T-cell (primary cell): ENCODE results near the gene SPHK1. TPM values are rescaled to one million over a fixed set of nuclear protein-coding genes. Genes with fewer than 3 reads are reported as not detected.
A peak's percentile ranks its signal among the peaks of the same experiment; 100 is the strongest.

ENCODE experiments used
- ATAC-seq, 4 experiments: fragments of 200-7000 bp in 3 of 4; fragments of 150-1000 bp in 1 of 4; cut with Tn5 transposase; replicated peaks in 1 of 4; 1 replicate in 3 of 4; 2 replicates in 1 of 4; pipeline ENCODE4 v1.10.0; 2021; ENCODE audit warnings: moderate library complexity in 3 of 4, mild to moderate bottlenecking in 2 of 4, moderate number of reproducible peaks in 1 of 4
- CTCF ChIA-PET, 2 donors: fragments of 300-600 bp; sonication (Branson Sonifier 250); formaldehyde crosslinking; loops; one replicate each; lab custom pipeline; 2022; ENCODE audit warnings: antibody characterized with exemption in 2 of 2; lab: Charles Lee
- POLR2A ChIA-PET, 2 donors: fragments of 300-600 bp; sonication (Branson Sonifier 250); formaldehyde crosslinking; loops; one replicate each; lab custom pipeline; 2022; ENCODE audit warnings: antibody characterized with exemption in 2 of 2; lab: Charles Lee
- DNase-seq, 35 experiments: peaks; one replicate each; pipeline versions ENCODE4 v3.0.0 to v3.0.0-alpha.2; 2013 to 2023
- H3K27ac ChIP-seq: one replicate; pipeline ENCODE4 v1.5.1; 2013; ENCODE audit warnings: low read length
- H3K27me3 ChIP-seq, 2 experiments: replicated peaks in 1 of 2; 1 replicate in 1 of 2; 2 replicates in 1 of 2; pipeline versions ENCODE4 v1.6.1 to v1.7.0; 2013; ENCODE audit warnings: low read length in 1 of 2, mixed read lengths in 1 of 2; ENCODE audit not compliant: control insufficient read depth in 2 of 2, insufficient read depth in 2 of 2; ENCODE audit errors: extremely low read depth in 1 of 2
- H3K36me3 ChIP-seq, 2 donors: 1 replicate in 1 of 2; 2 replicates in 1 of 2; pipeline versions ENCODE4 v1.6.1 to v1.7.0; 2013; ENCODE audit warnings: low read length in 1 of 2; ENCODE audit not compliant: control insufficient read depth in 2 of 2, insufficient read depth in 1 of 2; ENCODE audit errors: extremely low read depth in 1 of 2
- H3K4me1 ChIP-seq, 2 experiments: 1 replicate in 1 of 2; 2 replicates in 1 of 2; pipeline versions ENCODE4 v1.6.1 to v1.7.0; 2013; ENCODE audit warnings: low read length in 2 of 2, mixed read lengths in 1 of 2; ENCODE audit not compliant: insufficient read depth in 2 of 2, control insufficient read depth in 1 of 2; ENCODE audit errors: extremely low read depth in 1 of 2
- H3K4me3 ChIP-seq, 2 donors: 1 replicate in 1 of 2; 2 replicates in 1 of 2; pipeline versions ENCODE4 v1.5.1 to v1.7.0; 2013; ENCODE audit warnings: mild to moderate bottlenecking in 2 of 2, low read length in 1 of 2, moderate library complexity in 1 of 2; ENCODE audit not compliant: control insufficient read depth in 1 of 2; ENCODE audit errors: extremely low read depth in 1 of 2
- H3K9me3 ChIP-seq: 2 replicates; pipeline ENCODE4 v1.7.0; 2013
- H3K27ac Mint-ChIP-seq, 2 donors: one replicate each; pipeline ENCODE4 v1.8.0; 2020 to 2021; ENCODE audit warnings: mild to moderate bottlenecking in 2 of 2, mixed read lengths in 2 of 2
- H3K27me3 Mint-ChIP-seq, 2 donors: one replicate each; pipeline ENCODE4 v1.8.0; 2021 to 2022; ENCODE audit warnings: mixed read lengths in 2 of 2
- H3K36me3 Mint-ChIP-seq: one replicate; pipeline ENCODE4 v1.8.0; 2021; ENCODE audit warnings: mixed read lengths
- H3K4me1 Mint-ChIP-seq, 3 donors: one replicate each; pipeline ENCODE4 v1.8.0; 2020 to 2022; ENCODE audit warnings: mixed read lengths in 3 of 3, mild to moderate bottlenecking in 1 of 3
- H3K4me3 Mint-ChIP-seq, 3 donors: one replicate each; pipeline ENCODE4 v1.8.0; 2020 to 2022; ENCODE audit warnings: mild to moderate bottlenecking in 3 of 3, mixed read lengths in 3 of 3, moderate library complexity in 3 of 3
- H3K9me3 Mint-ChIP-seq, 3 donors: one replicate each; pipeline ENCODE4 v1.8.0; 2020 to 2022; ENCODE audit warnings: mixed read lengths in 3 of 3
- WGBS: methylation state at CpG from one replicate; pipeline ENCODE4 v1.1.5; 2013; ENCODE audit warnings: missing lambda C conversion rate; ENCODE audit not compliant: insufficient coverage; 5-methylcytosine and 5-hydroxymethylcytosine counted together
- total RNA-seq, 35 experiments: library from RNA in 6 of 35; stranded (reverse) in 6 of 35; fragments of 120-200 nt in 1 of 35; gene quantifications; one replicate each; pipeline versions ENCODE4 v1.2.1 to v1.2.4 and lab custom pipeline; 2013 to 2026

The SPHK1 gene, protein sequence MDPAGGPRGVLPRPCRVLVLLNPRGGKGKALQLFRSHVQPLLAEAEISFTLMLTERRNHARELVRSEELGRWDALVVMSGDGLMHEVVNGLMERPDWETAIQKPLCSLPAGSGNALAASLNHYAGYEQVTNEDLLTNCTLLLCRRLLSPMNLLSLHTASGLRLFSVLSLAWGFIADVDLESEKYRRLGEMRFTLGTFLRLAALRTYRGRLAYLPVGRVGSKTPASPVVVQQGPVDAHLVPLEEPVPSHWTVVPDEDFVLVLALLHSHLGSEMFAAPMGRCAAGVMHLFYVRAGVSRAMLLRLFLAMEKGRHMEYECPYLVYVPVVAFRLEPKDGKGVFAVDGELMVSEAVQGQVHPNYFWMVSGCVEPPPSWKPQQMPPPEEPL
- total RNA-seq (1 to 10 TPM in 3 of 5 donors, under 1 TPM in 2; 0.70 to 1.6 (median 1.3) TPM), total RNA-seq (lab: John Stamatoyannopoulos, UW) (0.47 to 27.6 (median 3.7) reads per million in 29 experiments)
- total RNA-seq (2013), result 0.37 TPM

DNA sequence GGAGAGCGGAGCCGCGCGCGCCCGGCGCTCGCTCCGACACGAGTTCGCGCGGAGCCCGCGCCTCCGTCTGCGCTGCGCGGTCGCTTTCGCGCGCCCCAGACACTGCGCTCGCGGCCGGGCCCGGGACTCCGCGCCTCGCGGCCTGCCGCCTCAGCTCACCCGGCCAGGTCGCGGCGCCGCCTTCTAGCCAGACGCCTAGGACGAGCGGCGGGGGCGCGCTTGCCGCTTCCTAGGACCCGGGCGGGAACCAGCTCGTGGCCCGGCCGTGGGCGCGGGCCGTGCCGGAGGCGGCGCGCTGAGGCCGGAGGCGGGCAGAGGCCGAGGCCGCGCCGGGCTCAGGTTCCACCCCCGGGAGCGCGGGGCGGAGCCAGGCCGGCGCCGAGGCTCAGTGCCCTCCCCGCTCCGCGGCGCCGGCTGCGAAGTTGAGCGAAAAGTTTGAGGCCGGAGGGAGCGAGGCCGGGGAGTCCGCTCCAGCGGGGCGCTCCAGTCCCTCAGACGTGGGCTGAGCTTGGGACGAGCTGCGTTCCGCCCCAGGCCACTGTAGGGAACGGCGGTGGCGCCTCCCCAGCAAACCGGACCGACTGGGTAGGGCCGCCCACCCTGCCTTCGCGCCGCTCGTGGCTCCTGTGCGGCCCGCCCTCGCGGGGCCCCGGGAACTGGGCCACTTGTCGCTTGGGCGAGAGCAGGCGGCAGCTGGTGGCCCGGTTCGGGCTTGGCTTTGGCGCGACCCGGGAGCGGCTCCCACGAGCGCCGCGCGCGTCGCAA is at the start of gene SPHK1:
Gene SPHK1, plus strand, starts transcription at position 388 of the 765 bp plus-strand sequence. CDS start 1,036 bp downstream, outside the sequence.
- Mint-ChIP-seq H3K4me3 (peak within 1 kb of the TSS; percentile 82 to 94 (median 89)), H3K9me3 (no peaks in the 10 kb centered on the region), H3K4me1 (peaks cover 4 to 13% (median 10%) of the 10 kb centered on the region in 3 donors), H3K27ac (peak within 1 kb of the TSS; percentile 28 to 36), H3K27me3 (peaks cover 0 to 1% of the 10 kb centered on the region in 2 donors), H3K36me3 (no peaks in the 10 kb centered on the region)
- ChIA-PET CTCF (interaction anchor here (0.5 to 3.5 kb wide), 4 partner anchors 14 to 377 kb away, joined by 3 to 11 read pairs (median 4); no protein-coding TSS in a partner anchor), POLR2A (no interaction called here)
- ATAC-seq, result peak; percentile 56 to 73 (median 69)
- no peak within 1 kb of the TSS for H3K27ac ChIP-seq
- peaks cover 10 to 32% of the 10 kb centered on the region in 2 experiments for H3K4me1 ChIP-seq
- DNase-seq, result peak in 19 of 35 experiments; percentile 15 to 74 (median 39)
- peaks cover 0 to 3% of the 10 kb centered on the region in 2 donors for H3K36me3 ChIP-seq
- peak within 1 kb of the TSS; percentile 58 to 84 for H3K4me3 ChIP-seq
- no peaks in the 10 kb centered on the region for H3K9me3 ChIP-seq
- WGBS, result under 1% methylated on average over 118 of the region's 118 CpGs
- H3K27me3 ChIP-seq, result peaks cover 0 to 33% of the 10 kb centered on the region in 2 experiments

DNA sequence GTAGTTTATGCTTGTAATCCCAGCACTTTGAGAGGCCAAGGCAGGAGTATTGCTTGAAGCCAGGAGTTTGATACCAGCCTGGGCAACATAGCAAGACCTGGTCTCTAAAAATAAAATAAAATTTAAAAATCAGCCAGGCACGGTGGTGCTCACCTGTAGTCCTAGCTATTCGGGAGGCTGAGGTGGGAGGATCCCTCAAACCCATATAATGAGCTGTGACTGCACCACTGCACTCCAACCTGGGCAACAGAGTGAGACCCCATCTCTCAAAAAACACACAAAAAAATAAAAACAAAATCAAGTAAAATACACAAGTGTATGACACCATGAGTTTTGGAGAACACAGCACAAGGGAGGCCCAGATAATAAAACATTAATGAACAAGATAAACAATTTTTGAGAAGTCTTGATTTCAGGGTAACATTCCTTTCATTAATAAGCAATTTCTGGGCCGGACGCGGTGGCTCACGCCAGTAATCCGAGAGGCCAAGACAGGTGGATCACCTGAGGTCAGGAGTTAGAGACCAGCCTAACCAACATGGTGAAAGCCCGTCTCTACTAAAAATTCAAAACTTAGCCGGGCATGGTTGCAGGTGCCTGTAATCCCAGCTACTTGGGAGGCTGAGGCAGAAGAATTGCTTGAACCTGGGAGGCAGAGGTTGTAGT is 48.6 kb upstream of the SPHK1 start:
- H3K27me3 Mint-ChIP-seq, result no peaks in the 10 kb centered on the region
- peaks cover 0 to 4% (median 3%) of the 10 kb centered on the region in 3 donors for H3K4me1 Mint-ChIP-seq
- WGBS, result 100% methylated on average over 2 of the region's 9 CpGs

DNA sequence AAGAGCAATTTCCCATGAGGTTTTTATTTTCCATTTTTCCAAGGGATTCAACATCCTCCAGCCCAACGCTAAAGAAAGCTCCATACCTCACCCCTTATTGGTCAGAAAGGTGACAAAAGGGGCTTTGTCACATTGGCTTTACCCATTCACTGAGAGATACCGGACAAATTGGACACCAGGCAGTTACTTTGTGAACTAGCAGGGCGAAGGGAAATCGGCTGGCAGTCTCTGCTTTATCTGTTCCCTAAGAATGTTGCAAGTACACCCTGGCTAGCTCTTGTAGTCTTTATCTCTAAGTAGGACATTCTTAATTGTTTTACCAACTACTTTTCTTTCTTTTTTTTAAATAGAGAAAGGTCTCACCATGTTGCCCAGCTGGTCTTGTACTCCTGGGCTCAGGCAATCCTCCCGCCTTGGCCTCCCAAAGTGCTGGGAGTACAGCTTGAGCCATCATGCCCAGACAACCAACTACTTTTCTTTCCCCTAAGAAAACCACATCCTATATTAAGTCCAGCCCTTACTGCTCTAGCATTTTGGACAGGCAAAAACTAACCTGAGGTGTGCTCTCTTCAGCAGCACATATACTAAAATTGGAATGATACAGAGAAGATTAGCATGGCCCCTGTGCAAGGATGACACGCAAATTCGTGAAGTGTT is 47.5 kb upstream of the SPHK1 start:
- Histone ChIP-seq H3K36me3 (peaks cover 6 to 7% of the 10 kb centered on the region in 2 donors), H3K27me3 (no peaks in the 10 kb centered on the region), H3K9me3 (no peaks in the 10 kb centered on the region), H3K4me1 (no peaks in the 10 kb centered on the region), H3K4me3 (no peak overlapping the region), H3K27ac (no peak overlapping the region)
- Mint-ChIP-seq H3K27ac (no peak overlapping the region), H3K36me3 (peaks cover 15% of the 10 kb centered on the region), H3K9me3 (no peaks in the 10 kb centered on the region), H3K4me1 (peaks cover 0 to 4% (median 3%) of the 10 kb centered on the region in 3 donors), H3K27me3 (no peaks in the 10 kb centered on the region), H3K4me3 (no peak overlapping the region)
- DNase-seq (no peak), ATAC-seq (no peak)
- 97% methylated on average over 6 of the region's 7 CpGs for WGBS
- ChIA-PET POLR2A (no interaction called here), CTCF (interaction anchor here (0.7 to 1.5 kb wide), 3 partner anchors 61 to 702 kb away, joined by 3 to 6 read pairs (median 4); no protein-coding TSS in a partner anchor)

More for the DNA sequence above, 48.6 kb upstream of the SPHK1 start:
- ATAC-seq (no peak), DNase-seq (no peak)
- no peak overlapping the region for H3K4me3 ChIP-seq
- Mint-ChIP-seq H3K36me3 (peaks cover 13% of the 10 kb centered on the region), H3K9me3 (no peaks in the 10 kb centered on the region), H3K4me3 (no peak overlapping the region), H3K27ac (no peak overlapping the region)
- H3K36me3 ChIP-seq, result peaks cover 0 to 3% of the 10 kb centered on the region in 2 donors
- ChIA-PET POLR2A (interaction anchor here in 1 of 2 donors (0.7 kb wide), 1 partner anchor 232 kb away, joined by 3 read pairs; no protein-coding TSS in a partner anchor), CTCF (interaction anchor here in 1 of 2 donors (0.7 kb wide), 1 partner anchor 212 kb away, joined by 6 read pairs; no protein-coding TSS in a partner anchor)
- H3K27me3 ChIP-seq, result no peaks in the 10 kb centered on the region
- no peaks in the 10 kb centered on the region for H3K9me3 ChIP-seq
- no peak overlapping the region for H3K27ac ChIP-seq
- no peaks in the 10 kb centered on the region for H3K4me1 ChIP-seq

DNA sequence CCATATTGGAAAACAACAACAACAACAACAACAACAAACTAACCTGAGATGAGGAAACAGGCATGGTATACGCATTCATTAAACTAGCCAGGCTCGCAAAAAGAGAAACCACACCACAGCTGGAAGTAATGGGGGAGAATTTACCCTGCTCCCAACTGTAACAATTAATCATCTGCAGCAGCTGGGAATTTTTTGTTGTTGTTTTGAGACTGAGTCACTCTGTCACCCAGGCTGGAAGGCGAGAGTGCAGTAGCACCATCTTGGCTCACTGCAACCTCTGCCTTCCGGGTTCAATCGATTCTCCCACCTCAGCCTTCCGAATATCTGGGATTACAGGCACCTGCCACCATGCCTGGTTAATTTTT is 47.0 kb upstream of the SPHK1 start:
- no peaks in the 10 kb centered on the region for H3K27me3 ChIP-seq
- H3K36me3 Mint-ChIP-seq, result peaks cover 20% of the 10 kb centered on the region
- H3K4me1 Mint-ChIP-seq, result peaks cover 0 to 4% (median 3%) of the 10 kb centered on the region in 3 donors
- no CpG with 5 or more reads among the region's 6 CpGs for WGBS
- H3K9me3 Mint-ChIP-seq, result no peaks in the 10 kb centered on the region
- peaks cover 10% of the 10 kb centered on the region in 2 donors for H3K36me3 ChIP-seq
- H3K27ac ChIP-seq, result no peak overlapping the region
- no peak overlapping the region for H3K4me3 Mint-ChIP-seq
- H3K27ac Mint-ChIP-seq, result no peak overlapping the region
- ATAC-seq (no peak), DNase-seq (no peak)
- H3K9me3 ChIP-seq, result no peaks in the 10 kb centered on the region
- POLR2A ChIA-PET, result interaction anchor here in 1 of 2 donors (0.6 kb wide), 1 partner anchor 391 kb away, joined by 8 read pairs; no protein-coding TSS in a partner anchor
- H3K4me1 ChIP-seq, result no peaks in the 10 kb centered on the region
- H3K4me3 ChIP-seq, result no peak overlapping the region
- H3K27me3 Mint-ChIP-seq, result no peaks in the 10 kb centered on the region
- CTCF ChIA-PET, result interaction anchor here (0.5 to 1.5 kb wide), 3 partner anchors 61 to 870 kb away, joined by 3 to 4 read pairs (median 4); no protein-coding TSS in a partner anchor

DNA sequence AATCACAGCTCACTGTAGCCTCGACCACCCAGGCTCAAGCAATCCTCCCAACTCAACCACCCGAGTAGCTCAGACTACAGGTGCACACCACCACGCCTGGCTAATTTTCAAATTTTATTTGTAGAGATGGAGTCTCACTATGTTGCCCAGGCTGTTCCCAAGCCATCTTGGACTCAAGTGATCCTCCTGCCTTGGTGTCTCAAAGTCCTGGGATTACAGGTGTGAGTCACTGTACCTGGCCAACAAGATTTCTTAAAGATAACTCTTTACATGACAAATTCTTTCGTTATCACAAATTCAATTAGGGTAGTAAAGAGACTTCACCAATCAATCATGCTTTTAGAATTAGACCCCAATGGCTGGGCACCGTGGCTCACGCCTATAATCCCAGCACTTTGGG is 43.1 kb upstream of the SPHK1 start:
- no peak overlapping the region for H3K4me3 Mint-ChIP-seq
- ATAC-seq (no peak), DNase-seq (no peak)
- no peaks in the 10 kb centered on the region for H3K27me3 Mint-ChIP-seq
- ChIA-PET CTCF (interaction anchor here in 1 of 2 donors (0.7 kb wide), 2 partner anchors 25 to 51 kb away, joined by 3 read pairs; no protein-coding TSS in a partner anchor), POLR2A (no interaction called here)
- no peak overlapping the region for H3K27ac Mint-ChIP-seq
- Histone ChIP-seq H3K27me3 (no peaks in the 10 kb centered on the region), H3K27ac (no peak overlapping the region), H3K36me3 (peaks cover 21 to 23% of the 10 kb centered on the region in 2 donors), H3K9me3 (no peaks in the 10 kb centered on the region), H3K4me3 (no peak overlapping the region), H3K4me1 (no peaks in the 10 kb centered on the region)
- H3K36me3 Mint-ChIP-seq, result peaks cover 33% of the 10 kb centered on the region
- no peaks in the 10 kb centered on the region for H3K9me3 Mint-ChIP-seq
- peaks cover 0 to 4% (median 3%) of the 10 kb centered on the region in 3 donors for H3K4me1 Mint-ChIP-seq
- no CpG with 5 or more reads among the region's 6 CpGs for WGBS
